GM12891 (cell line): Measurements from ENCODE around the gene BHMT.

ENCODE experiments used
- POLR2A ChIP-seq: IDR thresholded peaks from 2 replicates; pipeline ENCODE4 v1.6.1; 2011; ENCODE audit warnings: low read depth, low read length, control low read depth
- POLR2AphosphoS5 ChIP-seq: IDR thresholded peaks from 2 replicates; pipeline ENCODE4 v1.6.1; 2011; ENCODE audit warnings: low read depth, low read length, control low read depth
- SPI1 ChIP-seq: IDR thresholded peaks from 2 replicates; pipeline ENCODE4 v1.6.1; 2011; ENCODE audit warnings: low read depth, low read length, control low read depth

GRCh38 chr5:79147076-79147475 is 35.5 kb downstream of the BHMT start:
- TF ChIP-seq POLR2AphosphoS5: no peak
- no peak for TF ChIP-seq POLR2A
- TF ChIP-seq SPI1: no peak
